HCEC 1CT (cell line): ENCODE data around the gene GRPEL1.

Source experiments
- DNase-seq: peaks from one replicate; pipeline ENCODE4 v3.0.0-alpha.2; 2017

GRPEL1 gene

GRCh38 chr4:7061815-7062214, 6.0 kb downstream of the GRPEL1 start:
- no peak for DNase-seq

GRCh38 chr4:7060346-7061150, 7.3 kb downstream of the GRPEL1 start:
- DNase-seq: no peak

- DNase-seq: no peak
Measured at GRCh38 chr4:7059662-7060061, 8.2 kb downstream of the GRPEL1 start.

- DNase-seq: no peak
Measured at GRCh38 chr4:7058792-7059191, 9.1 kb downstream of the GRPEL1 start.

GRCh38 chr4:7055990-7056325, 11.9 kb downstream of the GRPEL1 start:
- no peak for DNase-seq

- DNase-seq: no peak
Measured at GRCh38 chr4:7055111-7055989, 12.5 kb downstream of the GRPEL1 start.

GRCh38 chr4:7054106-7054880, 13.6 kb downstream of the GRPEL1 start:
- DNase-seq: no peak

GRCh38 chr4:7052923-7053715, 14.7 kb downstream of the GRPEL1 start:
- no peak for DNase-seq

- DNase-seq: no peak
Measured at GRCh38 chr4:7052313-7052712, 15.6 kb downstream of the GRPEL1 start.

GRCh38 chr4:7051905-7052304, 16.0 kb downstream of the GRPEL1 start:
- no peak for DNase-seq

- DNase-seq: no peak
Measured at GRCh38 chr4:7051144-7051495, 16.7 kb downstream of the GRPEL1 start.

GRCh38 chr4:7050481-7051143, 17.3 kb downstream of the GRPEL1 start:
- DNase-seq: no peak

- no peak for DNase-seq
Measured at GRCh38 chr4:7049739-7050138, 18.1 kb downstream of the GRPEL1 start.

GRCh38 chr4:7049295-7049694, 18.6 kb downstream of the GRPEL1 start:
- DNase-seq: no peak

GRCh38 chr4:7048642-7049041, 19.2 kb downstream of the GRPEL1 start:
- no peak for DNase-seq

- no peak for DNase-seq
Measured at GRCh38 chr4:7046971-7047370, 20.9 kb downstream of the GRPEL1 start.

GRCh38 chr4:7045961-7046921, 21.6 kb downstream of the GRPEL1 start:
- no peak for DNase-seq

- no peak for DNase-seq
Measured at GRCh38 chr4:7045553-7045952, 22.3 kb downstream of the GRPEL1 start.

GRCh38 chr4:7044137-7044930, 23.5 kb downstream of the GRPEL1 start:
- no peak for DNase-seq
